DOHH2 (cell line): Measurements from ENCODE around the gene CEACAM21.

Source experiments
- H3F3A ChIP-seq: fragments of 200-600 bp; sonication (generic), shearing (Covaris generic); 2 replicates; pipeline ENCODE4 v1.6.0; 2016; ENCODE audit warnings: antibody characterized with exemption, mild to moderate bottlenecking; ENCODE audit not compliant: control insufficient read depth, insufficient read depth
- H3K27ac ChIP-seq: fragments of 200-600 bp; sonication (generic); 2 replicates; pipeline ENCODE4 v1.5.1; 2014; ENCODE audit warnings: low read depth, mild to moderate bottlenecking, low read length, moderate library complexity
- H3K27me3 ChIP-seq: fragments of 200-600 bp; sonication (generic); 2 replicates; pipeline ENCODE4 v1.6.1; 2014; ENCODE audit warnings: mild to moderate bottlenecking, low read length, mixed read lengths; ENCODE audit not compliant: control insufficient read depth
- H3K36me3 ChIP-seq: fragments of 200-600 bp; sonication (generic); 2 replicates; pipeline ENCODE4 v1.6.1; 2014; ENCODE audit warnings: mild to moderate bottlenecking, low read length, moderate library complexity, mixed read lengths; ENCODE audit not compliant: control insufficient read depth
- H3K4me1 ChIP-seq: fragments of 200-600 bp; sonication (generic); 2 replicates; pipeline ENCODE4 v1.6.1; 2014; ENCODE audit warnings: mild to moderate bottlenecking, low read length, mixed read lengths; ENCODE audit not compliant: control insufficient read depth
- H3K4me2 ChIP-seq: fragments of 200-600 bp; sonication (generic); 2 replicates; pipeline ENCODE4 v1.6.0; 2014; ENCODE audit warnings: mild to moderate bottlenecking, low read length, moderate library complexity
- H3K4me3 ChIP-seq: fragments of 200-600 bp; sonication (generic); 2 replicates; pipeline ENCODE4 v1.5.1; 2014; ENCODE audit warnings: mild to moderate bottlenecking, low read length, mixed read lengths
- H3K79me2 ChIP-seq: fragments of 200-600 bp; sonication (generic); 2 replicates; pipeline ENCODE4 v1.6.1; 2014; ENCODE audit warnings: mild to moderate bottlenecking, low read length, mixed read lengths; ENCODE audit not compliant: control insufficient read depth
- H3K9me2 ChIP-seq: fragments of 200-600 bp; sonication (generic); replicated peaks from 2 replicates; pipeline ENCODE4 v1.6.1; 2014; ENCODE audit warnings: mild to moderate bottlenecking, low read length, mixed read lengths; ENCODE audit not compliant: control insufficient read depth
- H3K9me3 ChIP-seq: fragments of 200-600 bp; sonication (generic); 2 replicates; pipeline ENCODE4 v1.6.1; 2014; ENCODE audit warnings: antibody characterized with exemption, low read length, mixed read lengths; ENCODE audit not compliant: control insufficient read depth, insufficient read depth
- H4K20me1 ChIP-seq: fragments of 200-600 bp; sonication (generic); 2 replicates; pipeline ENCODE4 v1.6.0; 2014; ENCODE audit warnings: low read depth, mild to moderate bottlenecking, antibody characterized with exemption, low read length, moderate library complexity; ENCODE audit not compliant: control insufficient read depth, insufficient read depth
- EZH2phosphoT487 ChIP-seq: fragments of 200-600 bp; sonication (generic); IDR thresholded peaks from 2 replicates; pipeline ENCODE4 v1.6.1; 2017; ENCODE audit warnings: borderline replicate concordance, mild to moderate bottlenecking, antibody characterized with exemption, low read length, moderate library complexity, mixed read lengths
- TF ChIP-seq, protein P1 (sequence below): fragments of 200-600 bp; sonication (generic); IDR thresholded peaks from one replicate; pipeline ENCODE4 v1.5.1; 2014; ENCODE audit warnings: antibody characterized with exemption, mild to moderate bottlenecking, low read depth, low read length; ENCODE audit not compliant: poor library complexity, severe bottlenecking

Gene CEACAM21

DNA sequence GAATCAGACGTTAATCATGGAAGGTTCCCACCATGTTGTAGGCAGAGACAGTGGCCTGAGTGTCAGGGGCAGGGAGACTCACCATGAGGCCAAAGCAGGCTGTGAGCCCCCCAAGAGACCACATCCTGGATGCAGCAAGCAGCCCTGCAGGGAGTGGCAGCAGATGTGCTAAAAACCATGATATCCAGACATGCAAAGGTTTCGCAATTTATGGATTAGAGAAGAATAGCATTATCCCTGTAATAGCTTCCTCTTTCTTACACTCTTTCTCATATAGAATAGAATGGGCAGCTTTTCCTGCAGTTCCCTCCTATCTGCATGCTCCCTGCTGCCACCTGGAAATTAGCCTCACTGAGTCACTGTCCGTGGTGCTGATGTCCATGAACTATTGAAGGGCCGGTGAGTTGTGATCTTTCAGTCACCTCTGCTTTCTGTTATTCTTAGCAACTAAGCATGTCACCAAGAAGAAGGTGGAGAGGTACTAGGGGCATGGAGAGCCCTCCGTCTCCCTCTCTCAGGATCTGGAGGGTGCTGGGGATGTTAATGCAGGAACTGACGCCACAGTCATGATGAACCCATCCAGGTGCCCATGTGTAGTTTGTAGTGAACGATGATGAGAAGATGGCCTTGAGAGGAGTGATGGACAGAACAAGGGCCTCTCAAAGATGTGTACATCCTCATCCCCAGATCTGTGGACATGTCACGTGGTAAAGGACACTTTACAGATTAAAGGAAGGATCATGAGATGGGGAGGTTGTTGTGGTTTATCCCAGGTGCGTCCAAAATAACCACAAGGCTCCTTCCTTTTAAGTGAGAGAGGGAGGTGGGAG, 41.0 kb downstream of the CEACAM21 start:
- Histone ChIP-seq H3K4me3 (no peak overlapping the region), H3K4me1 (no peaks in the 10 kb centered on the region), H3K27me3 (no peaks in the 10 kb centered on the region), H3K4me2 (no peak overlapping the region), H3K79me2 (no peaks in the 10 kb centered on the region), H3K9me2 (no peaks in the 10 kb centered on the region), H4K20me1 (no peaks in the 10 kb centered on the region; the same call in 1 of the 2 replicates), H3K36me3 (no peaks in the 10 kb centered on the region), H3F3A (no peaks in the 10 kb centered on the region), H3K9me3 (no peaks in the 10 kb centered on the region), H3K27ac (no peak overlapping the region)
- no peak for TF ChIP-seq EZH2phosphoT487
- TF ChIP-seq, protein P1, sequence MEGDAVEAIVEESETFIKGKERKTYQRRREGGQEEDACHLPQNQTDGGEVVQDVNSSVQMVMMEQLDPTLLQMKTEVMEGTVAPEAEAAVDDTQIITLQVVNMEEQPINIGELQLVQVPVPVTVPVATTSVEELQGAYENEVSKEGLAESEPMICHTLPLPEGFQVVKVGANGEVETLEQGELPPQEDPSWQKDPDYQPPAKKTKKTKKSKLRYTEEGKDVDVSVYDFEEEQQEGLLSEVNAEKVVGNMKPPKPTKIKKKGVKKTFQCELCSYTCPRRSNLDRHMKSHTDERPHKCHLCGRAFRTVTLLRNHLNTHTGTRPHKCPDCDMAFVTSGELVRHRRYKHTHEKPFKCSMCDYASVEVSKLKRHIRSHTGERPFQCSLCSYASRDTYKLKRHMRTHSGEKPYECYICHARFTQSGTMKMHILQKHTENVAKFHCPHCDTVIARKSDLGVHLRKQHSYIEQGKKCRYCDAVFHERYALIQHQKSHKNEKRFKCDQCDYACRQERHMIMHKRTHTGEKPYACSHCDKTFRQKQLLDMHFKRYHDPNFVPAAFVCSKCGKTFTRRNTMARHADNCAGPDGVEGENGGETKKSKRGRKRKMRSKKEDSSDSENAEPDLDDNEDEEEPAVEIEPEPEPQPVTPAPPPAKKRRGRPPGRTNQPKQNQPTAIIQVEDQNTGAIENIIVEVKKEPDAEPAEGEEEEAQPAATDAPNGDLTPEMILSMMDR, result no peak

DNA sequence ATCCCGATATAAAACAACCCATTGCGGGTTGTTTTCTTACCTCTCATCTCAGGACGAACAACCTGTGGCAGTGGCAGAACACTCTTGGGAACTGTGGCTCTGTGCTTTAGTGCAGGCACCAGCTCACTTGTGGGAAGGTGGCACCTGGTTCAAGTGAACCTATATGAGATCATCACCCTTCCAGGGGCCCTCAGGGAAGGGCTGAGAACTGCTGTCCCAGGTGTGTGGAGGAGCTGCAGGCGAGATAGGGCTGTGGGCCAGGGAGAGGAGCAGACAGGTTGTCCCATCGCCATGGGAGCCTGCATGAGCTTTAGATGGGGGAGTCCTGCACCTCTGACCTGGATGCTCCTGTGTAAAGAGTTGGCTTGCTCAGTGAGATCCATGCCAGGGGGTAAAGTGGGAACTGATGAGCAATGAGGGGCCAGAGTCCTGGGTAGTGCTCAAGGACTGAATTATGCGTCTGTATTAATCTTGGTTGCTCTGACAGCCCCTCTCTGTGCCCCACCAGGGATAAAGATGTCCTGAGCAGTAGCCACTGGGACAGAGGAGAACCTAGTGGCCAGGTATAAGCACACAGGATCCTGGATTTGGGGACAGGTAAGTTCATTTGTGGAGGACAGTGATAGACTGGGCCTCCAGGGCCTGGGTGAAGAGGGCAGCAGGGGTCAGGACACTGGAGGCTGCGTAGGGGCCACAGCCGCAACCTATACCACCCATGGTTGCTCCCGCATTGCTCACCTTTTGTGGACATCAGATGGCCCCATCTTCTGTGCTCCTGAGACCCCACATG, 42.2 kb downstream of the CEACAM21 start:
- no peaks in the 10 kb centered on the region for H3K9me3 ChIP-seq
- TF ChIP-seq, protein P1, result no peak
- TF ChIP-seq EZH2phosphoT487, result no peak

DNA sequence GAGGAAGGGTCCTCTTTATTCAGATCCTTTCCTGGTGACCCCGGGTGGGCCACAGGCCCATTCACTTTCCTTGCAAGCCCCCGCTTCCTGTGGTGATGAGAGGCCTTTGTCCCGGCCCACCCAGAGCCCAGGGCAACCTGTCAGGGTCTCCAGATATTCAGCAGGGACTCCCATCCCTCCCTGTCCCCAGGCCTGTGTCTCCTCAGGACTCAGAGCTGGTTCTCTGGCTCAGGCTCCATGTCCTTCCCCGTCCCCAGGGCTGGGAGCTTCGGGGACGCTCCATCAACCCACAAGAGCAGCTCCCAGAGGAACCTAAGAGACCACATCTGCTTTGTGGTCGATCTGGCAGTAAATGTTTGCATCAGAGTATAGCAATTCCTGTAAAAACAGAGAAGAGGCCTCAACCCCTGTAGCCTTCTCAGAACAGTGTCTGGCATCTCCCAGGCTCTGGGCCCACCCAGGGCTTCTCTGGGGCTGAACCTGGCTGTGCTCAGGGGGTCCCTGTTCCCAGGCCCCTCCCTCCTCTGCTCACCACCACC, 43.1 kb downstream of the CEACAM21 start:
- TF ChIP-seq, protein P1, result no peak
- TF ChIP-seq EZH2phosphoT487, result no peak
- no peaks in the 10 kb centered on the region for H3K36me3 ChIP-seq
- H3K4me1 ChIP-seq, result no peaks in the 10 kb centered on the region
- no peaks in the 10 kb centered on the region for H3K9me2 ChIP-seq
- H3K27me3 ChIP-seq, result 0 out of 2 replicates have a peak, but pooled peaks cover under 1% of the 10 kb centered on the region
- H3F3A ChIP-seq, result no peaks in the 10 kb centered on the region
- no peak overlapping the region for H3K4me3 ChIP-seq
- H4K20me1 ChIP-seq, result no peaks in the 10 kb centered on the region; the same call in 1 of the 2 replicates
- no peaks in the 10 kb centered on the region for H3K9me3 ChIP-seq
- H3K79me2 ChIP-seq, result no peaks in the 10 kb centered on the region
- no peak overlapping the region for H3K27ac ChIP-seq
- H3K4me2 ChIP-seq, result no peak overlapping the region

More for the DNA sequence above, 42.2 kb downstream of the CEACAM21 start:
- no peaks in the 10 kb centered on the region for H3K79me2 ChIP-seq
- no peak overlapping the region for H3K27ac ChIP-seq
- no peak overlapping the region for H3K4me3 ChIP-seq
- H3K27me3 ChIP-seq, result no peaks in the 10 kb centered on the region
- H3F3A ChIP-seq, result no peaks in the 10 kb centered on the region
- no peaks in the 10 kb centered on the region; the same call in 1 of the 2 replicates for H4K20me1 ChIP-seq
- H3K9me2 ChIP-seq, result no peaks in the 10 kb centered on the region
- H3K4me2 ChIP-seq, result no peak overlapping the region
- no peaks in the 10 kb centered on the region for H3K36me3 ChIP-seq
- H3K4me1 ChIP-seq, result no peaks in the 10 kb centered on the region
